Measurements from ENCODE around the gene EFL1.

Gene EFL1

DNA sequence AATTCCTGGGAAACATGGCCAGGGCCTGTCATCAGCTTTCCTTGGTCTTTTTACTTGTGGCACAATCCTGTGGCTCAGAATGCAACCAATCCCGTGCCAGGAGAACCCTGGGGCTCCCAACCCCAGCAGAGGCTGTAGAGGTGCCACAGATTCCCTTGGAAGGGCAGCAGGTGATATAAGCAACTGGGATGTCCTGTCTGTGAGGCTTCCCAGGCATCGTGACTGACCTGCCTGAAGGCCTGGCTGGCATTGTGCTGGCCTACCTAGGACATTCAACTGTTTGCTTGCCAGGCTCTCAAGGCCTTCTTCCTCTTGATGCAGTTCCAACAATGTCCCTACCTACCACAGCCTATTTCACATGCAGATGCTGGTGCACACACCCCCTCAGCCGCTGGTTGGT, 144.5 kb downstream of the EFL1 start:
- TF ChIP-seq, protein P1, sequence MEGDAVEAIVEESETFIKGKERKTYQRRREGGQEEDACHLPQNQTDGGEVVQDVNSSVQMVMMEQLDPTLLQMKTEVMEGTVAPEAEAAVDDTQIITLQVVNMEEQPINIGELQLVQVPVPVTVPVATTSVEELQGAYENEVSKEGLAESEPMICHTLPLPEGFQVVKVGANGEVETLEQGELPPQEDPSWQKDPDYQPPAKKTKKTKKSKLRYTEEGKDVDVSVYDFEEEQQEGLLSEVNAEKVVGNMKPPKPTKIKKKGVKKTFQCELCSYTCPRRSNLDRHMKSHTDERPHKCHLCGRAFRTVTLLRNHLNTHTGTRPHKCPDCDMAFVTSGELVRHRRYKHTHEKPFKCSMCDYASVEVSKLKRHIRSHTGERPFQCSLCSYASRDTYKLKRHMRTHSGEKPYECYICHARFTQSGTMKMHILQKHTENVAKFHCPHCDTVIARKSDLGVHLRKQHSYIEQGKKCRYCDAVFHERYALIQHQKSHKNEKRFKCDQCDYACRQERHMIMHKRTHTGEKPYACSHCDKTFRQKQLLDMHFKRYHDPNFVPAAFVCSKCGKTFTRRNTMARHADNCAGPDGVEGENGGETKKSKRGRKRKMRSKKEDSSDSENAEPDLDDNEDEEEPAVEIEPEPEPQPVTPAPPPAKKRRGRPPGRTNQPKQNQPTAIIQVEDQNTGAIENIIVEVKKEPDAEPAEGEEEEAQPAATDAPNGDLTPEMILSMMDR (IDR thresholded peaks at IDR 0.05; ENCODE audit: low read depth, low read length), result no peak
- in situ Hi-C loops (cut with HindIII; ENCODE audit: low sequenced_read_pairs), result no loop called here
- no peak overlapping the region for H3K4me3 ChIP-seq (ENCODE audit: low read depth, low read length)
- DNase-seq (ENCODE audit: low read depth, low spot score), result no peak

DNA sequence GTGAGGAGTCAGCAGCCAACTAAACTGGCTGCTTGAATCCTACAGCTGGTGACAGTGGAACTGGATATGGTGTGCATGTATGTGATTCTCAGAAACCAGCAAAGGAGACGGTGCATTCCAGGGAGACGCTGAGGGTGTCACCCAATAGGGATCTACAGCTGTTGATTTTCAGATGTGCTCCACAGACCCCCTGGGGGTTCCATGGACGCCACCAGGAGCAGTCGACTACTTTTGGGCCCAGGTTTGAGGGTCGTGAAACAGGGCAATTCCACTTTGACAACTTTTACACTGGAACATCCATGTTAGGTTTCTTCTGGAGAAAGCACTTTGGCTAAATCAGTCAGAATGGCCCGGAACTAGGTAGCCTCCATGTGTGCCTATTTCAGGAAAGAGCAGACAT, 145.2 kb downstream of the EFL1 start:
- in situ Hi-C loops (cut with HindIII; ENCODE audit: low sequenced_read_pairs), result no loop called here
- DNase-seq (ENCODE audit: low read depth, low spot score), result no peak
- TF ChIP-seq, protein P1 (IDR thresholded peaks at IDR 0.05; ENCODE audit: low read depth, low read length), result no peak
- H3K4me3 ChIP-seq (ENCODE audit: low read depth, low read length), result no peak overlapping the region

DNA sequence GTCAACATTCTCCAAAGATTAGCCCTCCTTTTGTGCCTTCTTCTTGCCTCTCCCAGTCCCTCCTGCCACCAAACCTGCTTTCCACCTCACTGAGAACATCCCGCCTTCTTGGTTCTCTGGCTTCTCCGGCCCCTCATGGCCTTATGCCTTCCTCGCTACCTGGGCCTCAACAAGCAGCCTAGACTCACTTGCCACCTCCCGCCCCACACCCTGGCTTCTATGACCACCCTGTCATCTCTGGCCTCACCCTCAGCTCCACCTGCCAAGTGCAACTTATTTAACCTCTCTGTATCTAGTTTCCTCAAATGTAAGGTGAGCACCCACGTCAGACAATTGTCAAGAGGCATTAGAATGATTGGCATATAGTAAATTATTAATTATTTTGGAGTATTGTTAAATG, 147.9 kb downstream of the EFL1 start:
- TF ChIP-seq, protein P1 (IDR thresholded peaks at IDR 0.05; ENCODE audit: low read depth, low read length), result no peak
- DNase-seq (ENCODE audit: low read depth, low spot score), result no peak
- in situ Hi-C loops (cut with HindIII; ENCODE audit: low sequenced_read_pairs), result no loop called here
- no peak overlapping the region for H3K4me3 ChIP-seq (ENCODE audit: low read depth, low read length)

DNA sequence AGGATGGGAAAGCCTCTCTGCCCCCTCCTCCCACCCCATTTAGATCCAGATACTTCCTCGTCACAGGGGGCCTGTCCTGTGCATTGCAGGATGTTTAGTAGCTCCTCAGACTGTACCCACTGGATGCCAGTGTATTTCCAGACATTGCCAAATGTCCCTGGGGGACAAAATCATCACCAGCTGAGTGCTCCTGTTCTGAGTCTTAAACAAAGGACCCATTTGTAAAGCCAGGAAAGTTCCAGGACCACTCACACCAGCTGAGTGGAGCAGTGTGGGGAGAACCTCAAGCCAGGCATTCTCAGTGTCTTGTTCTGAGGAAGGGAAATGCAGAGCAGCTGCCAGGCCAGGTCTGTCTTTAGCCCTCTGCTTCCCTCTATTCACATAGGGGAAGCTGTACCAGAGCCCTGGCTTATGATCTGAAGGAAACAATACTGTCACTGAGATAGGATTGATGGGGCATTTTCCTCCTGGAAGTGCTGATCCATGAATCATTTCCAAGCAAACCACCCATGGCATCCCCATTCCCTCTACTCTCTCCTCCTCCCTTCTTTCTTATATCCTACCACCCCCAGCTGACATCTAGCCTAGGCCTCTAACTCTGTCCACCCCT, 149.3 kb downstream of the EFL1 start:
- in situ Hi-C loops (cut with HindIII; ENCODE audit: low sequenced_read_pairs), result no loop called here
- DNase-seq (ENCODE audit: low read depth, low spot score), result no peak
- TF ChIP-seq, protein P1 (IDR thresholded peaks at IDR 0.05; ENCODE audit: low read depth, low read length), result no peak
- H3K4me3 ChIP-seq (ENCODE audit: low read depth, low read length), result no peak overlapping the region

DNA sequence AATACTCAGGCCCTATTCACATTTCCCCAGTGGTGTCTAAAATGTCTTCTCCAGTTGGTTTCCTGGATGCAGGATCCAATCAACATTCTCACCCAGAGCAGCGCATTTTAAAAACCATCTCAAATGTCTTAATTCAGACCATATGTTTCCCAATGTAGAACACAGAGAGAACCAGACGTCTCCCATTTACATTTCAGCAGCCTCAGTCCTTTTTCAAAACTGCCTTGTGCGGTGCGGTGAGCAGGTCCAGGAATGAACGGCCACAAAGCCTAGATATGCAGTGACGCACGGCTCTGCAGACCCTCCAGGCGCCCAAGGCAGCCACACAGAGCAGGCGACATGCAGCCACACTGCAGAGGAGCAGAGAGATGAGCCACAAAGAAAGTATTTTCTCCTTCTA, 150.6 kb downstream of the EFL1 start:
- in situ Hi-C loops (cut with HindIII; ENCODE audit: low sequenced_read_pairs), result no loop called here
- TF ChIP-seq, protein P1 (IDR thresholded peaks at IDR 0.05; ENCODE audit: low read depth, low read length), result no peak
- no peak overlapping the region for H3K4me3 ChIP-seq (ENCODE audit: low read depth, low read length)

DNA sequence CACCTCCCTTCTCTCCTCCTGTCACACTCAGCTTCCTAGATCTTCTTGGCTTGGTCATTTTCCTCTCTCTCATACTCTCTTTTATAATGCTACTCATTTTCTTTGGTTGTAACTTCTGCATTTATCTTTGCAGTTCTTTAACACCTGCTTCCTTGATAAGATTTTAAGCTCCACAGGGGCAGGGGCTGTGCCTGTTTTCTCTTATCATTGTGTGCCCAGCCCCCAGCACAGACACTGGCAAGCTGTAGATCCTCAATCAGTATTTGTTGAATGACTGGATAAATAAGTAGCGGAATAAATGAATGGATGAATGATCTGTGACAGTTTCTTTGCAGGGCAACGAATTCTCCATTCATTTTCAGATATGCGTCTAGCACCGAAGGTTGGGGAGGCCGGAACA, 152.4 kb downstream of the EFL1 start:
- in situ Hi-C loops (cut with HindIII; ENCODE audit: low sequenced_read_pairs), result no loop called here
- H3K4me3 ChIP-seq (ENCODE audit: low read depth, low read length), result no peak overlapping the region
- no peak for DNase-seq (ENCODE audit: low read depth, low spot score)
- TF ChIP-seq, protein P1 (IDR thresholded peaks at IDR 0.05; ENCODE audit: low read depth, low read length), result no peak

More for the DNA sequence above, 150.6 kb downstream of the EFL1 start:
- DNase-seq (ENCODE audit: low read depth, low spot score), result no peak

Measured in astrocyte of the spinal cord (primary cell).